ENCODE results near the gene GPR4.

The GPR4 gene

DNA sequence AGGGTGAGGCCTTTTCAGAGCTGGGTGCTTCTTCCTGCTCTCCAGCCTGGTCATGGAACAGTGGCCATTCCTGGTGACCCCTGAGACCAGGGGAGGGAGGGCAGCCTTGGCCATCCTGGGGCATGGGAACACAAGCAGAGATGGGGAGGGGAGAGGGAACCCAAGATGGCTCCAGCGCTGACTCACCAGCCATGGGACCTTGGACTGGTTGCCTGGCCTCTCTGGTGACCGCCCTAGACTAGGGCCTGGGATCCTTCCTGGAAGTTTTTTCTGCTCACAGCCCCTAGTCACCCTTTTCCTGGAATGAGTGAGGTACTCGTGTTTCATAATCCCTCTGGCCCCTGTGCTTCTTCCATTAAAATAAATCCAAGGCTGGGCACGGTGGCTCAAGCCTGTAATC is 14.1 kb downstream of the GPR4 start:
- no peak for DNase-seq

- no peak for DNase-seq
These were observed 16.8 kb downstream of the GPR4 start for GRCh38 chr19:45585158-45585577.

- peak; percentile 100 for DNase-seq
These were observed 17.5 kb downstream of the GPR4 start, which contains the start of gene OPA3 for GRCh38 chr19:45584332-45585157. TSS of gene OPA3 (minus strand) at chr19:45584802. CDS start at chr19:45584764, 38 bp downstream.

GRCh38 chr19:45581576-45581975 is 20.4 kb downstream of the GPR4 start:
- DNase-seq: no peak

GRCh38 chr19:45578861-45579260 is 23.2 kb downstream of the GPR4 start:
- no peak for DNase-seq

GRCh38 chr19:45577111-45577905 is 24.7 kb downstream of the GPR4 start:
- DNase-seq: no peak

- no peak for DNase-seq
These were observed 25.3 kb downstream of the GPR4 start for GRCh38 chr19:45576682-45577081.

- DNase-seq: no peak
These were observed 26.8 kb downstream of the GPR4 start for GRCh38 chr19:45575216-45575615.

DNA sequence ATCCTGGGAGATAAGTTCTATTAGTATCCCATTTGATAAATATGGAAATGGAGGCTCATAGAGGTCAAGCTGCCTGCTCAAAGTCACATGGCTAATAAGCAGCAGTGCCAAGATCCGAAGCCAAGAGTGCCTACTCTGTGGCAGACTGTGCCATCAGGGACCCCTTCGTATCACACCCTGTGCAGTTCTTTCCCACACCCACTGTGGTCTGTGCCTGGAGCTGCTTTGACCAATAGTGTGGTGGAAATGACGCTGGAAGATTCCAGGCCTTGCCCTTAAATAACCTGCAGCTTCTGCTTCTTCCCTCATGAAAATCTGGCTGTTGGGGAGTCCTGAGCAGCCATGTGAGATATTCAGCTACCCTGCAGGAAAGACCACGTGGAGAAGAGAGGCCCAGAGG is 27.5 kb downstream of the GPR4 start:
- DNase-seq: no peak

DNA sequence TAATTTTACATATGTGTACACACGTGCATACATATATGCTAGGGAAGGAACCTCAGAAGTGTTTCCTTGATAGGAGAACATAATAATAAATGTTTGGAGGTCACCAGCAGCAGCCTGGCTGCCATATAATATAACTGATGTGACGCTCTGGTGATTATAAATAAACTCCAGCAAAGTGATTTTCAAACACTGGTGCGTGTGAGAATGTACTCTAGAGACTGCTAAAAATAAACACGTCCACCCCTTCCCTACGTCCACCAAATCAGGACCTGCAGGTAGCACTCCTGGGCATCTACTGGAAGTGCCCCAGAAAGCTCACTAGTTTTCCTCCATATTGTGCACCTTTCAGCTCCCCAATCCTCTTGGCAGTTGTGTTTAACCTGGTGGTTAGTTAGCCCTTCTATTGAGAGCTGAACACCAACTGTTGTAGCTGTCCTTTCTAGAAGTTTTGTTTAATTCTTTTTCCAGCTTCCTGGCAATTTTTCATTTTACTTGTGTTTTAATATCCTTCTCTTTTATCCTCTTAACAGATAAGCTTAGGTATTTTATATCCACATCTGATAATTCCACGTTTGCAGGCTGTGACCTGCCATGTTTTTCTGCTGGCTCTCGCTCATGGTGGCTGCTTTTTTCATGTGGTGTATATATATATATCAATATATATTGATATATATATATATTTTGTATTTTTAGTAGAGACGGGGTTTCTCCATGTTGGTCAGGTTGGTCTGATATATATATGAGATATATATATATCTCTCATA is 30.4 kb downstream of the GPR4 start:
- DNase-seq: no peak

DNA sequence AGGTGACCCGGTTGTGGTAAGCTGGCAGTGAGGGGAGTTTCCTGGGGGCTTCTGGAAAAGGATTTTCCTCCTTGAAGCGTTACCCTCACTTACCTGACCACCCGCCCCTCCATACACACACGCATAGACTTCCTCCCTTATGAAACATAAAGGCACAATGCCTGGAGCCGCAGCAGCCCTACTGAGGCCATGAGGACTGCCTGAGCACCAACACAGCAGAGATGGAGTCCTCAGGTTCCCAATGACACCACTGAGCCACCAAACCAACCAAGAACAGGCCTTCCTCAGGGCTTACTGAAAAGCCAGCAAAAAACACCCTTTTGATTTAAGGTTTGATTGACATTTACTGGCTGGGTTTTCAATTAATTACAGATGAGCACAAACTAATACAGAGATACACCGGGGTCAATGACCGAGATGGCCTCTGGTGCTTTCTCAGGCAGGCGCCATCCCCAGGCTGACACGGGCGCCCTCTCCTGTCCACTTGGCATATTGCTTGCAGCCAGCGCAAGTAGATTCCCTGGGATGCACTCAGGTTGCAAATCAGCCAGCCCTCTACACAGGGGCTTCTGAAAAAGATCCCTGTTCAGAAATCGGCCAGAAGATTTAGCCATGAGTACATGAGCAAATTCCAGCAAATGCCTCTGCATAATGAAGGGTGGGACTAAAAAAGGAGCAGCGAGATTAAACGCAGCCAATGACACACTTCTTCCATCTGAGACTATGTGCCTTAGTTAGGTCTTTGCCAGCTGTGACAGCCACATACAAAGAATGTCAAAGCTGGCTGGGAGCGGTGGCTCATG is 32.2 kb downstream of the GPR4 start:
- DNase-seq: no peak

DNA sequence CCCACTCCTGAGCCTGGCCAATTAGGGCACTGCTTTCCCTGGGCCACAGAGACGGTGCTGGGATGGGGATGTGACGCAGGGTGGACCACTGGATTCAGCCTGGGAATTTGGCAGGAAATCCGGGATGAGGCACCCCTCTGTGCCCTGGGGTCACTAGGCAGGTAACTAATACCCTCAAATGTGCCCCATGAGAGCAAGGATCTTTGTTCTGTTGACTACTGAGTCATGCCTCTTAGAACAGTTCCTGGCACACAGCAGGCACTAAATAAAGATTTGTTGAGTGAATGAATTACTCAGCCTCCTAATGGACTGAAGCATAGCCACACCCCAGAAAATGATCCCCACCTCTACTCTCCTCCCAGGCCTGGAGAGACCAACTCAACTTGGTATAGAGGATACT is 33.3 kb downstream of the GPR4 start:
- no peak for DNase-seq

GRCh38 chr19:45567609-45568008 is 34.4 kb downstream of the GPR4 start:
- no peak for DNase-seq

DNA sequence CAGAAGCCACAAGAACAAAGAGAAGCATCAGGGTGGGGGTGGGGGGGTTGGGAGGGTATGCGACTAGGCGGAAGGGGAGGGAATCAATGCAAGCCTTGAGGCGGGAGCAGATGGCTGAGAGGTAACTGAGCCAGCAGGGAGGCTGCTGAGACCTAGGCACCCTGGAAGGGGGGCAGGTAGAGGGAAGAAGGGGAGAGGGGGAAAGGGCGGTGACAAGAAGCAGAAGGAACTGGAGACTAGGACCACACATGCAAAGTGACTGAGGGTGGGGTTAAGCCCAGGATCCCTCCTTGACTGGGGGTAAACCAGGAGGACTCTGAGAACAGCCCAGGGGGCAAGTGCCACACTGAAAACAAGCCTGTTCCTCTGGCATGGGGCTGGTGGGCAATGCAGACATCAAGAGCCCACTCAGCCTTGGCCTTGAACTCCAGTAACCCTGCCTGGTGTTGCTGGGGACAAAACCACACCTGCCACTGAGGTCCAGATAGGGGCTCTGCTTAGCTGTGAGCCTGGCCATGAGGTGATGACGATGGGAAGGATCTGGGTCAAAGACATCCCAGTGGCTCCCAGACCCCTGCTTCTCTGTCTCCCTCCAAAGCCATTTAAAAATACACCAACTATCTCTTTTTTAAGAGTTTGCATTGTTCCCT is 37.8 kb downstream of the GPR4 start:
- DNase-seq: no peak

DNA sequence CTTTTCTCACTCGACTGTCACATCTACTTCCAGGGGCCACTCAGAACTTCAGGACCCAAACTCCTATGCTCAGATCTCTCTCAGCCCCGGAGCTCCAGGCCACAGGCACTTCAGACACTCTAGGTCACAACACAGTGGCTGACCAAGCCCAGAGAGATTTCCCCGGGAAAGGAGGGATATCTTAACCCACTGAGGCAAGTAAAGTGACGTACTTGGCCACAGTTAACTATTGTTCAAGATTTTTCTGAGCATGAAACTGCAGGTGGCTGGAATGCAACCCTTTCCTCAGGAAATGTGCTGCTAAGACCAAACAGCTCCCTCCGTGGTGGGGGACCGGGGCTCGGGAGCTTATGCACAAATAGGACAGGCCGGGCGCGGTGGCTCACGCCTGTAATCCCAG is 41.3 kb downstream of the GPR4 start:
- DNase-seq: no peak

DNA sequence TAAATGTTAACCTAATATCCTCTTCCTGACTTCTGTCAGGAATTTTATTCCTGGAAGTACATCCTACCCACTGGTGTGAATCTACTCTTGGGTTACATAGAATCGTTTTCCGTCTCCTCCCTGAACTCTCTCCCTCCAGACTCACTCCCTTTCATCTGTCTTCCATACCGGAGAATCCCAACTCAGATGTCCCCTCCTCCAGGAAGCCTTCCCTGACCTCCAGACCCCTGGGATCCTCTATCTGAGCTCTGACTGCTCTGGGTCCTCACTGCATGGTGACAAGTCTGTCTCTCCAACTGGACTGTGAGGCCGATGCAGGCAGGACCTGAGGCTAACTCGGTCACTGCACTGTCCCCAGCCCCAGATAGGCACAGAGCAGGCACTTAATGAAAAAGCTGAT is 42.0 kb downstream of the GPR4 start:
- no peak for DNase-seq

DNA sequence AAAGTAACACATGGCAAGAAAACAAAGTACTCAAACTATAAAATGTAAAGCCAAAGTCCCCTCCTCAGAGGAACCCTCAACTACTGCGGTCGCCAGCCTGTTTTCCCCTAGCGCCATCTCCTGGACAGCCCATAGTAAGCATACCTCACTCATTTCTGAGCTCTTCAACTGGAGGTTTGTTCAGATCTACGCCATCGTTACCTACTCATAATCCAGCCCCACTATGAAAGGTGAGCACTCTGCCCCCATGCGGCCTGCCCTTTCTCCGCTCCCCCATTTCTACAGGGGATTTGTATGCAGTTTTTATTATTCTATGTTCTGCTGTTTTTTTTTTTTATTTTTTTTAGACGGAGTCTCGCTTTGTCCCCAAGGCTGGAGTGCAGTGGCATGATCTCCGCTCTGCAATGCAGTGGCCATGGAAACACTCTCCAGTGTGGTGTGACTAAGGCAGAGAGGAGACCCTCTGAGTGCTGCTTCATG is 43.6 kb downstream of the GPR4 start:
- no peak for DNase-seq

- DNase-seq: no peak
These were observed 45.2 kb downstream of the GPR4 start for GRCh38 chr19:45556835-45557234.

GRCh38 chr19:45554481-45554880 is 47.5 kb downstream of the GPR4 start:
- DNase-seq: no peak

- DNase-seq: no peak
These were observed 48.5 kb downstream of the GPR4 start for GRCh38 chr19:45553464-45553863.

GRCh38 chr19:45547965-45548609 is 53.9 kb downstream of the GPR4 start:
- DNase-seq: no peak
